ENCODE data around the gene WFDC2.

DNA sequence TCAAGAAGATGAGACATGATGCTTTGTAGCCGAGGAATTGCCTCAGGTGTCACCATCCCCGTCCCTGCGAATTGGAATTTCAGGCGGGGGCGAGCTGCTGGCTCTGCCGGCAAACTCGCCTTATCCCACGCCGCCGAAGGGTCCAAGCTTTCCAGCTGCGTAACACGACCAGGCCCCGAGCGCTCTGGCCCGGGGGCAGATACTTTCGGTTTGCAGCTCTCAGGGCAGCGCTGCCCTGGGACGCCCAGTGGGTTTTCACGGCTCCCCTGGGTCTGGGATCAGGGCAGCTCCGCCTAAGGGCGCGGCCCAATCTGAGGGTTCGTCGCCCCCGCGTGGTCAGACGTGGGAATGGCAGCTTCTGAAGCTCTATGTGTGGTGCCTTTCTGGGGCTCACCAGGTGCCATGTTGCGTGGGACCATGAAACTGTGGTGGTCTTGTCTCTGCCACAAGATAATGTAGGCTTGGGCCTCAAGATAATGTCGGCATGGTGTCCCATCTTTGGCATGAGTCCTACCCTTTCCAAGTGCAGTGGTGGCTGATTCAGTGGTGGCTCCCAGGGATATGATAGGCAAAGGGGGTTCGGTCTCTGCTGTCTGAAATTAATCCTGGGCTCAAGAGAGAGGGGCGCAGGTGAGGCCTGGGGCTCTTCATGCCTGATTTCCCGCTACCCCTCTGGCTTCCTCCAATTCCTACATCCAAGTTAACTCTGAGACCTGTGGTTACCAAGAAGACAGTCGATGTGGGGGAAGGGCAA lies 32.6 kb upstream of the WFDC2 start:
- TF ChIP-seq, protein P1, sequence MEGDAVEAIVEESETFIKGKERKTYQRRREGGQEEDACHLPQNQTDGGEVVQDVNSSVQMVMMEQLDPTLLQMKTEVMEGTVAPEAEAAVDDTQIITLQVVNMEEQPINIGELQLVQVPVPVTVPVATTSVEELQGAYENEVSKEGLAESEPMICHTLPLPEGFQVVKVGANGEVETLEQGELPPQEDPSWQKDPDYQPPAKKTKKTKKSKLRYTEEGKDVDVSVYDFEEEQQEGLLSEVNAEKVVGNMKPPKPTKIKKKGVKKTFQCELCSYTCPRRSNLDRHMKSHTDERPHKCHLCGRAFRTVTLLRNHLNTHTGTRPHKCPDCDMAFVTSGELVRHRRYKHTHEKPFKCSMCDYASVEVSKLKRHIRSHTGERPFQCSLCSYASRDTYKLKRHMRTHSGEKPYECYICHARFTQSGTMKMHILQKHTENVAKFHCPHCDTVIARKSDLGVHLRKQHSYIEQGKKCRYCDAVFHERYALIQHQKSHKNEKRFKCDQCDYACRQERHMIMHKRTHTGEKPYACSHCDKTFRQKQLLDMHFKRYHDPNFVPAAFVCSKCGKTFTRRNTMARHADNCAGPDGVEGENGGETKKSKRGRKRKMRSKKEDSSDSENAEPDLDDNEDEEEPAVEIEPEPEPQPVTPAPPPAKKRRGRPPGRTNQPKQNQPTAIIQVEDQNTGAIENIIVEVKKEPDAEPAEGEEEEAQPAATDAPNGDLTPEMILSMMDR (IDR thresholded peaks at IDR 0.05; ENCODE audit: insufficient read depth, low read depth, low read length): peak; percentile 81
- TF ChIP-seq EZH2 (IDR thresholded peaks at IDR 0.05; ENCODE audit: insufficient read depth, low read length): no peak

All from astrocyte (in vitro differentiated cells and primary cell).